SU-DHL-6 (cell line): ENCODE measurements around the gene SLC25A20.

Experiments
- H2AFZ ChIP-seq: fragments of 200-600 bp; sonication (generic); 2 replicates; pipeline ENCODE4 v1.6.1; 2014; ENCODE audit warnings: low read depth, mild to moderate bottlenecking, moderate library complexity, mixed read lengths, antibody characterized with exemption, low read length; ENCODE audit not compliant: severe bottlenecking
- H3F3A ChIP-seq: fragments of 200-600 bp; shearing (Covaris generic); 2 replicates; pipeline ENCODE4 v1.6.0; 2016; ENCODE audit warnings: antibody characterized with exemption, mild to moderate bottlenecking; ENCODE audit not compliant: insufficient read depth
- H3K27ac ChIP-seq: fragments of 200-600 bp; sonication (generic); 2 replicates; pipeline ENCODE4 v1.5.1; 2016; ENCODE audit warnings: low read depth, mild to moderate bottlenecking, low read length, moderate library complexity, mixed read lengths
- H3K27me3 ChIP-seq: fragments of 200-600 bp; sonication (generic), shearing (Covaris generic); 2 replicates; pipeline ENCODE4 v1.6.0; 2014; ENCODE audit warnings: mild to moderate bottlenecking, low read length
- H3K36me3 ChIP-seq: fragments of 200-600 bp; sonication (generic); 2 replicates; pipeline ENCODE4 v1.6.1; 2014; ENCODE audit warnings: mild to moderate bottlenecking, low read length, mixed read lengths
- H3K4me2 ChIP-seq: fragments of 300-600, 200-600 bp; shearing (Covaris generic), sonication (generic); 2 replicates; pipeline ENCODE4 v1.6.0; 2014; ENCODE audit warnings: low read length, low read depth, mild to moderate bottlenecking; ENCODE audit not compliant: poor library complexity, severe bottlenecking
- H3K4me3 ChIP-seq: fragments of 200-600 bp; sonication (generic); 2 replicates; pipeline ENCODE4 v1.5.1; 2014; ENCODE audit warnings: antibody characterized with exemption, low read length, mild to moderate bottlenecking, mixed read lengths; ENCODE audit not compliant: insufficient read depth, poor library complexity, severe bottlenecking
- H3K79me2 ChIP-seq: fragments of 200-600 bp; sonication (generic); 2 replicates; pipeline ENCODE4 v1.6.1; 2014; ENCODE audit warnings: mild to moderate bottlenecking, low read length, moderate library complexity; ENCODE audit not compliant: insufficient read depth
- H3K9ac ChIP-seq: fragments of 200-600 bp; sonication (generic); 2 replicates; pipeline ENCODE4 v1.7.0; 2014; ENCODE audit warnings: mild to moderate bottlenecking, low read length
- H3K9me2 ChIP-seq: fragments of 200-600 bp; sonication (generic); replicated peaks from 2 replicates; pipeline ENCODE4 v1.6.1; 2014; ENCODE audit warnings: low read length; ENCODE audit not compliant: insufficient read depth
- H3K9me3 ChIP-seq: fragments of 200-600 bp; sonication (generic); 2 replicates; pipeline ENCODE4 v1.6.1; 2014; ENCODE audit warnings: low read length, mixed read lengths; ENCODE audit not compliant: insufficient read depth
- H4K20me1 ChIP-seq: fragments of 200-600 bp; sonication (generic); 2 replicates; pipeline ENCODE4 v1.6.1; 2014; ENCODE audit warnings: low read depth, mild to moderate bottlenecking, antibody characterized with exemption, low read length, moderate library complexity, mixed read lengths
- EZH2phosphoT487 ChIP-seq: fragments of 200-600 bp; sonication (generic), shearing (Covaris generic); conservative IDR thresholded peaks from 2 replicates; pipeline ENCODE4 v1.6.1; 2018; ENCODE audit warnings: mild to moderate bottlenecking, antibody characterized with exemption, low read length, moderate library complexity, mixed read lengths
- TF ChIP-seq, protein P1 (sequence below): fragments of 200-600 bp; sonication (generic); IDR thresholded peaks from one replicate; pipeline ENCODE4 v1.5.1; 2017; ENCODE audit warnings: antibody characterized with exemption, mild to moderate bottlenecking, low read length, moderate library complexity; ENCODE audit not compliant: insufficient read depth, poor library complexity, severe bottlenecking

SLC25A20 gene

DNA sequence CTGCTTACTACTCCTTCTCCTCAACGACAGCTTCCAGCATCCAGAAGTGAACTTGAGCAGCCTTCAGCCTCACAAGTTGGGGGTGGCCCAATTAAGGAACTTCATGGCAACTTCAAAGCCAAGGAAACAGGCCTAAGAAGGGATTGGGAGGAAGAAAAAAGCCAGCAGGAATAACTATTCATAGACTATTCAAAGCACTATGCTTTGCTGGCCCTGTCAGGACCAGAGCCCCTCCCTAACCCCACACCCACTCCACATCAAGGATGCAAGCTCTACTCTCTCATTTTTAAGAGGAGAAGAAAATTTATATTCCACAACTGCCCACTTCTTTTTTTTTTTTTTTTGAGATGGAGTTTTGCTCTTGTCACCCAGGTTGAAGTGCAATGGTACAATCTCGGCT is 41.0 kb downstream of the SLC25A20 start:
- Histone ChIP-seq H4K20me1 (no peaks in the 10 kb centered on the region), H3K79me2 (no peaks in the 10 kb centered on the region), H3K9ac (no peak overlapping the region), H3K9me3 (no peaks in the 10 kb centered on the region), H3K36me3 (no peaks in the 10 kb centered on the region), H3K27ac (no peak overlapping the region), H3K9me2 (no peaks in the 10 kb centered on the region), H3F3A (no peaks in the 10 kb centered on the region), H3K4me3 (no peak overlapping the region), H3K27me3 (no peaks in the 10 kb centered on the region), H2AFZ (no peak overlapping the region), H3K4me2 (no peak overlapping the region)
- TF ChIP-seq, protein P1, sequence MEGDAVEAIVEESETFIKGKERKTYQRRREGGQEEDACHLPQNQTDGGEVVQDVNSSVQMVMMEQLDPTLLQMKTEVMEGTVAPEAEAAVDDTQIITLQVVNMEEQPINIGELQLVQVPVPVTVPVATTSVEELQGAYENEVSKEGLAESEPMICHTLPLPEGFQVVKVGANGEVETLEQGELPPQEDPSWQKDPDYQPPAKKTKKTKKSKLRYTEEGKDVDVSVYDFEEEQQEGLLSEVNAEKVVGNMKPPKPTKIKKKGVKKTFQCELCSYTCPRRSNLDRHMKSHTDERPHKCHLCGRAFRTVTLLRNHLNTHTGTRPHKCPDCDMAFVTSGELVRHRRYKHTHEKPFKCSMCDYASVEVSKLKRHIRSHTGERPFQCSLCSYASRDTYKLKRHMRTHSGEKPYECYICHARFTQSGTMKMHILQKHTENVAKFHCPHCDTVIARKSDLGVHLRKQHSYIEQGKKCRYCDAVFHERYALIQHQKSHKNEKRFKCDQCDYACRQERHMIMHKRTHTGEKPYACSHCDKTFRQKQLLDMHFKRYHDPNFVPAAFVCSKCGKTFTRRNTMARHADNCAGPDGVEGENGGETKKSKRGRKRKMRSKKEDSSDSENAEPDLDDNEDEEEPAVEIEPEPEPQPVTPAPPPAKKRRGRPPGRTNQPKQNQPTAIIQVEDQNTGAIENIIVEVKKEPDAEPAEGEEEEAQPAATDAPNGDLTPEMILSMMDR: no peak
- no peak for TF ChIP-seq EZH2phosphoT487

DNA sequence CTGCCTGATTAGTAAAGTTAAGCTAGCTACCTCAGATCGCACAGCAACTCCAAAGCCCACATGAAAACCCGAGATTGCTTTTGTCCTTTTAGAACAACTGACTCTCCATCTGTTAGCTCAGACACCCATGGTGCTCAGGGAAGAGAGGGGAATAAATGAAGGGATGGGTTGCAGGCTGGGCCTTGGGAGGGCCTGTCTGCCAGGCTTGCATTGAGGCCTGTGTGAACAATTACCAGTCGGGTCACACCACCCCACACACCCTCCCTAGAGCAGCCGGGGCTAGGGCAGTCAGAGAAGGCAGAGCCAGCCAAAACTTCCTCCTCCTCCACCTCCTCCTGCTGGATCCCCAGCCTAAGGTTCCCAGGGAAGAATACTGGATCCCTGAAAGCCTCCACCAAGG is 42.2 kb downstream of the SLC25A20 start:
- H3K27me3 ChIP-seq: no peaks in the 10 kb centered on the region
- H4K20me1 ChIP-seq: no peaks in the 10 kb centered on the region
- no peaks in the 10 kb centered on the region for H3K9me3 ChIP-seq
- TF ChIP-seq, protein P1: no peak
- TF ChIP-seq EZH2phosphoT487: no peak
- no peak overlapping the region for H3K27ac ChIP-seq
- no peak overlapping the region for H3K4me3 ChIP-seq
- no peak overlapping the region for H2AFZ ChIP-seq
- H3K4me2 ChIP-seq: no peak overlapping the region
- no peaks in the 10 kb centered on the region for H3K9me2 ChIP-seq
- no peaks in the 10 kb centered on the region for H3K36me3 ChIP-seq
- H3K79me2 ChIP-seq: no peaks in the 10 kb centered on the region
- no peak overlapping the region for H3K9ac ChIP-seq
- H3F3A ChIP-seq: no peaks in the 10 kb centered on the region

DNA sequence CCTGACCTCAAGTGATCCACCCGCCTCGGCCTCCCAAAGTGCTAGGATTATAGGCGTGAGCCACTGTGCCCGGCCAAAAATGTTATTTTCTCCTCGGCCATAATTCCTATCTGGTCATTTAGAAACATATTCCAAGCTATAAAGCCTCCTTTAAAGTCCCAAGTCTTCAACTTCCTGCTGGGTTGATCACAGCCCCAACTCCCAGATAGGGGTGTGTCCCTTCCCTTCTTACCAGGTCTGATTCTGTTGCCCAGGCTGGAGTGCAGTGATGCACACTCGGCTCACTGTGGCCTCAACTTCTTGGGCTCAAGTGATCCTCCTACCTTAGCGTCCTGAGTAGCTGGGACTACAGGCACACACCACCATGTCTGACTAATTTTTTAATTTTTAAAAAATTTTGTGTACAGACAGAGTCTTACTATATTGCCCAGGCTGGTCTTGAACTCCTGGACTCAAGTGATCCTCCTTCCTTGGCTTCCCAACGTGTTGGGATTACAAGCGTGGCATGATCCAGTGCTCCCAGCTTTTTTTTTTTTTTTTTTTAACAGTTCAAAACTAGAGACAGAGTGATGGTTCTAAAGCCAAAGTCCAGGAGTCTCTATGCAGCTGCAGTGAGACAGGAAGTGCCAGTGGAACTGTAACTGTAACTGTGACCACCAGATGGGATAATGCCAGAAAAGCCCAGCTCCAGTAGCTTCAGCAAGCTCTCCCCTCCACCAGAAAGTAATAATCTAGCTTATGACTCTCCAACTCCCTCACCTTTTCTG is 42.8 kb downstream of the SLC25A20 start:
- no peaks in the 10 kb centered on the region for H4K20me1 ChIP-seq
- H3F3A ChIP-seq: no peaks in the 10 kb centered on the region
- no peaks in the 10 kb centered on the region for H3K9me2 ChIP-seq
- H3K4me2 ChIP-seq: no peak overlapping the region
- H3K9ac ChIP-seq: no peak overlapping the region
- H2AFZ ChIP-seq: no peak overlapping the region
- no peak overlapping the region for H3K4me3 ChIP-seq
- H3K9me3 ChIP-seq: no peaks in the 10 kb centered on the region
- TF ChIP-seq, protein P1: no peak
- no peak for TF ChIP-seq EZH2phosphoT487
- H3K79me2 ChIP-seq: no peaks in the 10 kb centered on the region
- H3K36me3 ChIP-seq: no peaks in the 10 kb centered on the region
- no peak overlapping the region for H3K27ac ChIP-seq
- no peaks in the 10 kb centered on the region for H3K27me3 ChIP-seq
